ENCODE measurements around the gene ARMC5.
"Not testable (repeated sequence)": the region's sequence is repeated elsewhere in the genome, so short reads cannot be mapped to it uniquely, and the experiment has no call there.

ARMC5 gene

GRCh38 chr16:31480851-31481536 lies 21.7 kb downstream of the ARMC5 start:
- DNase-seq, result no peak

DNA sequence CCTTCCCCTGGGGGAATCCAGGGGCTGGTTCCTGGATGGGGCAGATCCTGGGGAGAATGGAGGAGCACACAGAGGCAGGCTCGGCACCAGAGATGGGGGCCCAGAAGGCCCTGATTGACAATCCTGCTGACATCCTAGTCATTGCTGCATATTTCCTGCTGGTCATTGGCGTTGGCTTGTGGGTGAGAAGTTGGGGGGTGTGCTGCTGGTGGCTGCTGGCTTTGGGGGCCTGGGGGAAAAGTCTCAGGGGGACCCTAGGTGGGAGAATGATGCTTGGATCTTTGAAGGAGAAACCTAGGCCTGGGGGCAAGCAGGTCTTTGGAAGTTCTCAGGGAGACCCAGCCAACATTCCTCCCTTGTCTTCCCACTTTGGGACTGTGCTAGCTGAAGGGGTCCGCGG lies 23.8 kb downstream of the ARMC5 start, which contains the start of gene SLC5A2:
SLC5A2 (plus strand) TSS at position 43 of the 400 bp plus-strand sequence; CDS start at position 57, 14 bp downstream.
- no peak for DNase-seq

DNA sequence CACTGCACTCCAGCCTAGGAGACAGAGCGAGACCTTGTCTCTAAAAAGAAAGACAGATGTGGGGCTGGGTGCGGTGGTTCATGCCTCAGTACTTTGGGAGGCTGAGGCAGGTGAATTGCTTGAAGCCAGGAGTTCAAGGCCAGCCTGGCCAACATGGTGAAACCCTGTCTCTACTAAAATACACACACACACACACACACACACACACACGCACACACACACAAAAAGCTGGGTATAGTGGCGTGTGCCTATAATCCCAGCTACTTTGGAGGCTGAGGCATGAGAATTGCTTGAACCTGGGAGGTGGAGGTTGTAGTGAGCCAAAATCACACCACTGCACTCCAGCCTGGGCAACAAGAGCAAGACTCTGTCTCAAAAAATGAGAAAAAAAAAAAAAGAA lies 24.7 kb downstream of the ARMC5 start:
- DNase-seq, result not testable (repeated sequence)

DNA sequence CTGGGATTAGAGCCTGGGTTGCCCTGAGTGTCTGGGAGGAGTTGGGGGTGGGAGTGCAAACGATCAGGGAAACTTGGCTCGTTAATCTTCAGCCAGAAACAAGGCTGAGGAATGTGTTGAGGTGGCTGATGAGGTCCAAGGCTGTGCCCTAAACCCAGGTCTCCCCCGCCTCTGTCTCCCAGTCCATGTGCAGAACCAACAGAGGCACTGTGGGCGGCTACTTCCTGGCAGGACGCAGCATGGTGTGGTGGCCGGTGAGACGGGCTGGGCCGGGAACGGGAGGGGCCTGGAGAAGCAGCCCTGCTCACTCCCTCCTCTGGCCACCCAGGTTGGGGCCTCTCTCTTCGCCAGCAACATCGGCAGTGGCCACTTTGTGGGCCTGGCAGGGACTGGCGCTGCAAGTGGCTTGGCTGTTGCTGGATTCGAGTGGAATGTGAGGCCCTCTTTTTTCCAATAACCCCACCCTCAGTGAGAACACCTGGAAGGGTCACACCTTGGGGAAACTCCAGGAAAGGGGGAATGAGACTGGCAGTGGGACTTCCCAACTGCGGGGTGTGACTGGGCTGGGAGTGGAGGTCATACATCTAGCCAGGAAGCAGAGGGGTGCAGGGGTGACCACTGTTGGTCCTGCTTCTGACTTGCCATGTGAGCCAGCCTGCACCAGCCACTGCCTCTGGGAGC lies 25.3 kb downstream of the ARMC5 start:
- no peak for DNase-seq

DNA sequence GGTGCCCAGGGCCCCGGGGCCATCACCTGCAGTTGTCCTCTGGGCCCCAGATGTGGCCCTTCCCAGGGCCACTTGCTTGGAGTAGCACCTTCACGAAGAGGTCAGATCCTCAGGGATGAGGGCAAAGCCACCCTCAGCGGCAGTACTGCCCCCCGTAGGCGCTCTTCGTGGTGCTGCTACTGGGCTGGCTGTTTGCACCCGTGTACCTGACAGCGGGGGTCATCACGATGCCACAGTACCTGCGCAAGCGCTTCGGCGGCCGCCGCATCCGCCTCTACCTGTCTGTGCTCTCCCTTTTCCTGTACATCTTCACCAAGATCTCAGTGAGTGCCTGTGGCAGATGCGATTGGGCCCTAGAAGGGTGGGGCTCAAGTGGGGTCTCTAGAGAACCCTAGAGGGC lies 26.3 kb downstream of the ARMC5 start:
- DNase-seq, result no peak

DNA sequence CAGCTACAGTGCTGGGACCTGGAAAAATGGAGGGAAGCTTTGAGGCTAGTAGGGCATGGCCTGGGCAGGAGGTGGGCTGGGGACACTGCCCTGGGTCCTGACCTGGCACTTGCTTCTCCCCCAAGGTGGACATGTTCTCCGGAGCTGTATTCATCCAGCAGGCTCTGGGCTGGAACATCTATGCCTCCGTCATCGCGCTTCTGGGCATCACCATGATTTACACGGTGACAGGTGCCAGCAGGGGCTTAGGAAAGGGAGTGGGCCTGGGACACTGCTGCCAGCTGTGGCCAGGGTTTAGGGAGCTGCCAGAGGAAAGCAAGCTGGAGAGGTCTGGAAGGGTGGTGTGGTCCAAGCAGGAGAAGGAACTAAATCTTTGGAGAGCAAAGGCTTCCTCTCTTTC lies 26.7 kb downstream of the ARMC5 start:
- no peak for DNase-seq

GRCh38 chr16:31487071-31487719 lies 27.9 kb downstream of the ARMC5 start:
- no peak for DNase-seq

DNA sequence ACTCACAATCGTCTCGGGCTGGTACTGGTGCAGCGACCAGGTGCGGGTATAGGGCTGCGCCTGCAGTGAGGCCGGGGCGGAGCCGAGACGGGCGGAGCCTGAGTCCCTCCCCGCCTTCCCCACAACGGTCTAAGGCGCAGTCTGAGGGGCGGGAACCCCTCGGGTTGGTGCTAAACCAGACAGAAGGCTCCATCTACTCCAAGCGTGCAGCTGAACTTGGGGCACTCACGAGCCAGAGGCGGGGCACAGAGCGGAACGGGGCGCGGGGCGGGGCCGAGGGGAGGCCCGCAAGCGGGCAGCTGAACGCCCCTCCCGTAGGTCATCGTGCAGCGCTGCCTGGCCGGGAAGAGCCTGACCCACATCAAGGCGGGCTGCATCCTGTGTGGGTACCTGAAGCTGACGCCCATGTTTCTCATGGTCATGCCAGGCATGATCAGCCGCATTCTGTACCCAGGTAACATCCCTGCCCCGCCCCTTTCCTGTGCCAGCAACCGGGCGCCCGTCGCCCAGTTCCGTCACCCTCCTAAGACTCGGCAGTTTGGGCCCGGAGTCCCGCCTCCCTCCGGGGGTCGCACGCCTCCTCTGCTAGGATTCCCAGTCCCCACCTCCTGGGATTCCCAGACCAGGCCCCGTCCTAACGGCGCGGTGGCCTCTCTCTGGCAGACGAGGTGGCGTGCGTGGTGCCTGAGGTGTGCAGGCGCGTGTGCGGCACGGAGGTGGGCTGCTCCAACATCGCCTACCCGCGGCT lies 28.6 kb downstream of the ARMC5 start:
- peak; percentile 49 to 75 (median 72) for DNase-seq

DNA sequence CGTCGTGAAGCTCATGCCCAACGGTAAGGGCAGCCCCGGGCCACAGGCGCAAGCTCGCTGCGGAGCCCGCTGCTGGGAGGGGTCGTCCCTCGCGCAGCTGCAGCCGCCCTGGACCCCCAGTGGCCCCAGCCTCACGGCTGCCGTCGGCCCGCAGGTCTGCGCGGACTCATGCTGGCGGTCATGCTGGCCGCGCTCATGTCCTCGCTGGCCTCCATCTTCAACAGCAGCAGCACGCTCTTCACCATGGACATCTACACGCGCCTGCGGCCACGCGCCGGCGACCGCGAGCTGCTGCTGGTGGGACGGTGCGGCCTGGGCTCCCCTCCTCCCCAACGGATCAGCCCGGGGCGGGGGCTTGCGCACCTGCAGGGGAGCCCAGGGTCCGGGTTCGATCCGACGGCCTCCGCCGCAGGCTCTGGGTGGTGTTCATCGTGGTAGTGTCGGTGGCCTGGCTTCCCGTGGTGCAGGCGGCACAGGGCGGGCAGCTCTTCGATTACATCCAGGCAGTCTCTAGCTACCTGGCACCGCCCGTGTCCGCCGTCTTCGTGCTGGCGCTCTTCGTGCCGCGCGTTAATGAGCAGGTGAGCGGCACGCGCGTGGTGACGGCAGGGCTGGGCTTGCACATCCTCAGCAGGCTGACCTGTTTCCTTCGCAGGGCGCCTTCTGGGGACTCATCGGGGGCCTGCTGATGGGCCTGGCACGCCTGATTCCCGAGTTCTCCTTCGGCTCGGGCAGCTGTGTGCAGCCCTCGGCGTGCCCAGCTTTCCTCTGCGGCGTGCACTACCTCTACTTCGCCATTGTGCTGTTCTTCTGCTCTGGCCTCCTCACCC lies 29.4 kb downstream of the ARMC5 start:
- no peak for DNase-seq

DNA sequence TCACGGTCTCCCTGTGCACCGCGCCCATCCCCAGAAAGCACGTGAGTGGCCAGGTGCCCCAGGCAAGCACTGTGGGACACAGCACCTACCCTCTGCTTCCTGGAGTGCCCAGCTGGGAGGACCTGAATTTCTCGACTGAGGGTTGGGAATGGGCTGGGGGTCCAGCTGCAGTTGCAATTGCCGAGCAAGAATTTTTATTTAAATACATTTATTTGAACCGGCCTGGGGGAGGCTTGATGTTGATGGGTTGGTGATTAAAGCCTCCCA lies 29.9 kb downstream of the ARMC5 start:
- no peak for DNase-seq

- no peak for DNase-seq
Observed at GRCh38 chr16:31489616-31490584, 30.6 kb downstream of the ARMC5 start.

DNA sequence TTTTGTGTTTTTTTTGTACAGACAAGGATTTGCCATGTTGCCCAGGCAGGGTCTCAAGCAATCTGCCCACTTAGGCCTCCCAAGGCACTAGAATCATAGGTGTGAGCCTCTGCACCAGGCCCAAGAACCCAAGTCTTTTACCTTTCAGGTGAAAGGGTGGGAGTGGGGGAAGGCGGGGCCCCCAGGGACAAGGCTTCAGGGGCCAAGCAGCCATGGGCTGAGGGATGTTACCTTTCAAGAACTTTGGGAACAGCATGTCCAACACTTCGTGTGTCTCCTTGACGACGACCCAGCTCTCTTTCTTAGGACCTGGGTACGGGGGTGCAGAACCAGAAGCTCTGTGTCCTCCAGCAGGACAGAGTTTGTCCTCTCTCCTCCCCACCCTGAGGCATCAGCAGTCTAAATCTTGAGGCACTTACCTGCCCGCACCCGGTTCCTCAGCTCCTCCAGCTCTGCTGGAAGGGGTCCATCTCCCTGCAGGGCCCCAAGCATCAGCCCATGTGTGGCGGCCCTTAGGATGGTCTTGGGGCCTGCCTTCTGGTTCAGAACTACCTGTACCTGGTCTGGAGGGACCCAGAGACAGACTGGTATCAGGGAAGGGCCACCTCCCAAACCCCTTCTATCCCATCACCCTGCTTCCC lies 32.6 kb downstream of the ARMC5 start:
- DNase-seq, result no peak

DNA sequence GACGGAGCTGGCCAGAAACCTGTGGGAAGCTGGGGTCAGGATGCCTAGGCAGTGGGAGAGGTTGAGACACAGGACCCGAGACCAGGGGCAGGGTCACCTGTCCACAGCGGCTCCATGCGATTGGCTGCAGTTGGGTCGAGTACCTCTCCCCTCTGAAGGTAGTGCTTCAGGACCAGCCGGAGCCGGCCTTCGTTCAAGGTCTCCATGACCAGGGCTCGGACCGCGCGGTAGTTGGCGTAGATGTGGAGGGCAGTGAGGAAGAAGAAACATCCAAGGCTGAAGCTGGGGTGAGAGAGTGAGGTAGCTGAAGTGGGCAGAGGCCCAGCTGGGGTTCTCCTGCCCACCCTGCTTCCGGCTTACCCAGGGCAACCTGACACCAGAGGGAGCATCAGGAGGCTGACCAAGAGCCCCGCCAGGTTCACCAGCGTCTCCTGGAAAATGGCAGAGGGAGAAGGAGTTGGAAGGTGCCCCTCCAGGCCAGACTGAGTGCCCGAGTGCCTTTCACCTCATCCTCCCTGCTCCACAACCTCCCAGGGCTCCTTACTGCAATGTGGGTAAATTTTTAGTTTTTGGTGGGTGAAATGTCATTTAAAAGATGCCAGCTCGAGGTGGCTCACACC lies 34.3 kb downstream of the ARMC5 start:
- no peak for DNase-seq

DNA sequence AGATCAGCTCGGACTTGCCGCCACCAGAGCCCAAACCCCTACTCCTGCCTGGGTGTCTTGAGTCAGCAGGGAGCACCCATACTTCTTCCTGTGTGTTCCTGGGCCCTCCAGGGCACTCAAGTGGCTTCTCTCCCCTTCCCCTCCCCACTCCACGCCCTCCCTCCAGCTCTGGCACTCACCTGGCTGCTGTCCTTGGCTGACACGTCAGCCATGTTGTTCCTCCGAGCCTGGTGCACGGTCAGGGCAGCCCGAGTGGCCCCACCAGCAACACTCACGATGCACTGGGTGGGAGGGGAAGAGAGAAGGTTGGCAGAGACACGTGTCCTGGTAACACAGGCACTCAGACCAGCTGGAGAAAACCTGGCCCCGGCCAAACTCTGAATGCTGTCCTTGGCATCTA lies 37.4 kb downstream of the ARMC5 start:
- DNase-seq, result no peak

- no peak for DNase-seq
Observed at GRCh38 chr16:31498493-31498892, 39.2 kb downstream of the ARMC5 start.

DNA sequence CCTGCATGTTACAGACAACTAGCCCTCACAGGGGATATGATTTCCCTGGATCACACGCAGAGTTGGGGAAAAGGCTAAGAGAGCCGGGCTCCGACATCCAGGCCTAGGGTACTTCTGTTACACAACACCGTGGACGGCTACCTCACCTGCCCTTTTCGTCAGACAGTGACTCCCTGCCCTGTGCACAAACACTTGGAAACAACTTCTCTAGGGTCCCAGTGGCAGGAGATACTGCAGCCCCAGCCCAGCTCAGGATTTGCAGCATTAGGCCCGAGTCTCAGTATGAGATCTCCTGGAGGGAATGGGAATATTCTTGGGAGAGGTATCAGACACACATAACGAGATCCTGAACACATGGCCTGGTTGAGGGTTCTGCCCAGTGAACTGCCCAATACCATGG lies 40.6 kb downstream of the ARMC5 start:
- no peak for DNase-seq

DNA sequence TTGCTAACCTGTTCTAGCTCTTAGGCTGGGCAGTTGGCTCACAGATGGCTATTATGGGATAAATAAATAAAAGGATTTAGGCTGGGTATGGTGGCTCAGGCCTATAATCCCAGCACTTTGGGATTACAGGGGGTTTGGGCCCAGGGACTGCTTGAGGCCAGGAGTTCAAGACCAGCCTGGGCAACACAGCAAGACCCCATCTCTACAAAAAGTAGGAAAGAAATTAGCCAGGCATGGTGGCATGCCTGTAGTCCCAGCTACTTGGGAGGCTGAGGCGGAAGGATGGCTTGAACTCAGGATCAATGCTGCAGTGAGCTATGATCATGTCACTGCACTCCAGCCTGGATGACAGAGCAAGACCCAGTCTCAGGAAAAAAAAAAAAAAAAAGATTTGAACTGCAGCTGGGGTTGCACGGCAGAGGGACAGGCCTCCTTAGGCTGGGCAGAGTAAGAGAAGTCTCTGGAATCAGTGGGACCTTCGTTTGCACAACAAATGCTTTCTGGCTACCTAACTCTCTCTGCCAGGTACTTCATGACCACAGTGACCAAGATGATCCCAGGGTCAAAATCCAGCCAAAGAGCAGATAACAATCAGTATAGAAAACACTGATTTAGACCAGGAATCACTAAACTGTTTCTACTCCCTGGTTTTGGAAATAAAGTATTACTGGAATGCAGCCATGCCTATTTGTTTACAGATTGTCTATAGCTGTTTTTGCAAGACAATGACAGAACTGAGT lies 42.1 kb downstream of the ARMC5 start:
- no peak for DNase-seq

- no peak for DNase-seq
Observed at GRCh38 chr16:31501966-31502348, 42.7 kb downstream of the ARMC5 start.

DNA sequence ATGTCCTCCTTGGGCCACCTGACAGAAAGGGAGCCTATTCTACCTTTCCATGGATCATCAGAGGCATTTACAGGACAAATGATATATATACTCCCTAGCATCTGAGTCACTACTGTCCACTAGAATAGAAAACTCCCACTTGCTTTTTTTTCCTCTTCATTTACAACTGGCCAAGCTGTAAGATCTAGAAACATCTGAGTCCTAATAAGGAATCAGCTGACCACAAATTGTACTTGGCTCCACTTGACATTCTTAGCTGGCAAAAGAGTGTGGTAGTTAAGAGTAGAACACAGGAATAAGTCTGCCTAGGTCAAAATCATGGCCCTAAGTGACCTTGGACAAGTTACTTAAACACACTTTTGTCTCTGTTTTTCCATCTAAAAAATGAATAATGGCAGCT lies 43.7 kb downstream of the ARMC5 start:
- DNase-seq, result no peak

- DNase-seq, result not testable (repeated sequence)
Observed at GRCh38 chr16:31503555-31503954, 44.3 kb downstream of the ARMC5 start.
